Hepatic stellate cell (primary cell): ENCODE measurements around the gene NTN5.

ENCODE experiments used
- DNase-seq: peaks from one replicate; pipeline ENCODE4 v3.0.0; 2011; ENCODE audit warnings: low spot score

Gene NTN5

GRCh38 chr19:48630296-48631063 is 42.3 kb downstream of the NTN5 start:
- no peak for DNase-seq

GRCh38 chr19:48629599-48630295 is 43.1 kb downstream of the NTN5 start:
- DNase-seq: no peak

GRCh38 chr19:48629297-48629598 is 43.6 kb downstream of the NTN5 start:
- DNase-seq: no peak

GRCh38 chr19:48628486-48629296 is 44.1 kb downstream of the NTN5 start:
- DNase-seq: no peak

GRCh38 chr19:48627865-48628314 is 44.9 kb downstream of the NTN5 start:
- DNase-seq: no peak

- no peak for DNase-seq
These were observed 45.5 kb downstream of the NTN5 start for GRCh38 chr19:48627201-48627864.

- DNase-seq: no peak
These were observed 46.9 kb downstream of the NTN5 start for GRCh38 chr19:48625891-48626327.

- DNase-seq: no peak
These were observed 47.8 kb downstream of the NTN5 start for GRCh38 chr19:48624791-48625723.

- peak; percentile 99 for DNase-seq
These were observed 48.7 kb downstream of the NTN5 start for GRCh38 chr19:48624067-48624594.

- DNase-seq: no peak
These were observed 49.2 kb downstream of the NTN5 start for GRCh38 chr19:48623556-48624066.

- no peak for DNase-seq
These were observed 52.9 kb downstream of the NTN5 start for GRCh38 chr19:48619692-48620585.

- peak; percentile 98 for DNase-seq
These were observed 53.7 kb downstream of the NTN5 start, which contains the start of the genes RPL18 and SPHK2 for GRCh38 chr19:48618916-48619691. Gene RPL18 (minus strand): TSS chr19:48619178. CDS start chr19:48619143, 35 bp downstream. Gene SPHK2 (plus strand): TSS chr19:48619506. CDS start chr19:48620515, 1,009 bp downstream.

GRCh38 chr19:48618278-48618915 is 54.4 kb downstream of the NTN5 start:
- no peak for DNase-seq

- DNase-seq: no peak
These were observed 55.5 kb downstream of the NTN5 start for GRCh38 chr19:48617146-48617937.

GRCh38 chr19:48616491-48617056 is 56.2 kb downstream of the NTN5 start:
- DNase-seq: no peak

- no peak for DNase-seq
These were observed 56.8 kb downstream of the NTN5 start for GRCh38 chr19:48616041-48616436.
